Progenitor cell of endocrine pancreas (in vitro differentiated cells): Measurements from ENCODE around the gene GPR141. TPM values are rescaled to one million over a fixed set of nuclear protein-coding genes. Genes with fewer than 3 reads are reported as not detected.

Source experiments
- DNase-seq: peaks from one replicate; pipeline ENCODE4 v3.0.0; 2021; ENCODE audit warnings: low spot score; ENCODE audit not compliant: unreplicated experiment
- H3K27ac Mint-ChIP-seq: 2 replicates; pipeline ENCODE4 v1.8.0; 2021; ENCODE audit warnings: mild to moderate bottlenecking, moderate library complexity, mixed read lengths
- H3K27me3 Mint-ChIP-seq: 2 replicates; pipeline ENCODE4 v1.8.0; 2021; ENCODE audit warnings: mixed read lengths
- H3K36me3 Mint-ChIP-seq: 2 replicates; pipeline ENCODE4 v1.8.0; 2022; ENCODE audit warnings: mixed read lengths; ENCODE audit not compliant: insufficient read depth
- H3K4me1 Mint-ChIP-seq: 2 replicates; pipeline ENCODE4 v1.8.0; 2021; ENCODE audit warnings: low read depth, mixed read lengths
- H3K4me3 Mint-ChIP-seq: 2 replicates; pipeline ENCODE4 v1.8.0; 2021; ENCODE audit warnings: low read depth, mild to moderate bottlenecking, moderate library complexity, mixed read lengths
- H3K9me3 Mint-ChIP-seq: 2 replicates; pipeline ENCODE4 v1.8.0; 2021; ENCODE audit warnings: low read depth, mixed read lengths
- CTCF ChIP-seq: fragments of 200-600 bp; sonication (generic); IDR thresholded peaks from one replicate; pipeline ENCODE4 v1.5.0; 2021; ENCODE audit warnings: antibody characterized with exemption, mild to moderate bottlenecking; ENCODE audit not compliant: unreplicated experiment
- total RNA-seq: library from RNA; stranded (reverse); gene quantifications from 2 replicates; pipeline ENCODE4 v1.2.1, GENCODE V29; 2021

Gene GPR141
- total RNA-seq, 1 donor from 2014 or later: 1.1 TPM

GRCh38 chr7:37672926-37673325 lies 10.6 kb upstream of the GPR141 start:
- H3K27me3 Mint-ChIP-seq: no peaks in the 10 kb centered on the region
- no peak for TF ChIP-seq CTCF
- H3K9me3 Mint-ChIP-seq: no peaks in the 10 kb centered on the region
- no peak for DNase-seq
- H3K4me1 Mint-ChIP-seq: no peaks in the 10 kb centered on the region
- no peak overlapping the region for H3K27ac Mint-ChIP-seq
- H3K4me3 Mint-ChIP-seq: no peak overlapping the region
- H3K36me3 Mint-ChIP-seq: no peaks in the 10 kb centered on the region

GRCh38 chr7:37673523-37673922 lies 10.0 kb upstream of the GPR141 start:
- no peak for DNase-seq
- no peaks in the 10 kb centered on the region for H3K9me3 Mint-ChIP-seq
- no peak for TF ChIP-seq CTCF
- no peaks in the 10 kb centered on the region for H3K36me3 Mint-ChIP-seq
- no peak overlapping the region for H3K27ac Mint-ChIP-seq
- no peaks in the 10 kb centered on the region for H3K27me3 Mint-ChIP-seq
- H3K4me3 Mint-ChIP-seq: no peak overlapping the region
- H3K4me1 Mint-ChIP-seq: no peaks in the 10 kb centered on the region

GRCh38 chr7:37674531-37674930 lies 9.0 kb upstream of the GPR141 start:
- H3K4me3 Mint-ChIP-seq: no peak overlapping the region
- DNase-seq: no peak
- no peaks in the 10 kb centered on the region for H3K9me3 Mint-ChIP-seq
- no peaks in the 10 kb centered on the region for H3K36me3 Mint-ChIP-seq
- no peak overlapping the region for H3K27ac Mint-ChIP-seq
- H3K27me3 Mint-ChIP-seq: no peaks in the 10 kb centered on the region
- H3K4me1 Mint-ChIP-seq: no peaks in the 10 kb centered on the region
- no peak for TF ChIP-seq CTCF

- no peak for DNase-seq
These were observed 7.8 kb upstream of the GPR141 start for GRCh38 chr7:37675749-37676148.

GRCh38 chr7:37684927-37685326 lies 1.4 kb downstream of the GPR141 start:
- Mint-ChIP-seq H3K27ac (no peak overlapping the region), H3K4me1 (peaks cover 5% of the 10 kb centered on the region), H3K4me3 (no peak overlapping the region), H3K9me3 (no peaks in the 10 kb centered on the region), H3K27me3 (no peaks in the 10 kb centered on the region), H3K36me3 (no peaks in the 10 kb centered on the region)
- no peak for TF ChIP-seq CTCF
- DNase-seq: no peak

More at GRCh38 chr7:37675749-37676148, 7.8 kb upstream of the GPR141 start:
- Mint-ChIP-seq H3K27ac (no peak overlapping the region), H3K27me3 (no peaks in the 10 kb centered on the region), H3K4me1 (no peaks in the 10 kb centered on the region), H3K4me3 (no peak overlapping the region), H3K9me3 (no peaks in the 10 kb centered on the region), H3K36me3 (no peaks in the 10 kb centered on the region)
- no peak for TF ChIP-seq CTCF
